Middle frontal gyrus (tissue), 1 donor: ENCODE measurements around the gene C5orf47.

ENCODE experiments used
- DNase-seq: peaks from one replicate; pipeline ENCODE4 v3.0.0-alpha.2; 2015; ENCODE audit warnings: low spot score; ENCODE audit errors: extremely low spot score

Gene C5orf47

DNA sequence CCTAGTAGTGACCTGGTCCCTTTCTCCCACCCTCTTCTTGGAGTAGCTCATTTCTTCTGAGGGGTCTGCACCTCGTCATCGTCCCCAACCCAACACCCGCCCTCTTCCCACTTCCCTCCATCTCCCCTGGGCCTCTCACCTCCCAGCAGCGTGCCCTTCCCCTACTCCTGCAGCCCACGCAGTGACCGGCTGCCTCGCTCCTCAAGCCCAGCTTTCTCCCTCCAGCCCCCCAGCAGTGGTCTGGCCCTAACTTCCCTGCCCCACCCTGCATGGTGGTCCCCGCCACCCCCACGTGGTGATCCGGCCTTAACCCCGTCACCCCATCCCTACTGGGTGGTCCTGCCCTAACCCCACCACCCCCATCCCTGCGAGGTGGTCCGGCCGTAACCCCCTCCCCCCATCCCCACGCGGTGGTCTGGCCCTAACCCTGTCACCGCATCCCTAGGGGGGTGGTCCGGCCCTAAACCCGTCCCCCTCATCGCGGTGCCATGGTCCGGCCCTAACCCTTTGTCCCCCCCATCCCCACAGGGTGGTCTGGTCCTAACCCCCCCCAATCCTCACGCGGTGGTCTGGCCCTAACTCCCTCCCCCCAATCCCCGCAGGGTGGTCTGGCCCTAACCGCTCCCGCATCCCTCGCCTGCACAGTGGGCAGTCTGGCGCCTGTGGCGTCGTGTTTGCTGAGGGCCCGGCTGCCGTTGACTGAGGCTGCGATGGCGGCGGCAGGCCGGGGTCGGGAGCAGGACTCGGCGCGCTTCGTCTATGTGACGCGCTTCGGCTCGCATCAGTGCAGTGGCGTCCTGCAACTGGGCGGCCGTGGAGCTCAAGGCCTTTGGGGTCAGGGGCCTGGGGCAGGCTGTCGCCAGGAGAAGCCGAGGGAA lies at the start of gene C5orf47:
Gene C5orf47 (plus strand): TSS at position 617 of the 878 bp plus-strand sequence. CDS start 94 bp downstream, at position 711.
- no peak for DNase-seq

GRCh38 chr5:173940269-173940668 lies 48.7 kb upstream of the C5orf47 start:
- no peak for DNase-seq

- DNase-seq: no peak
Measured at GRCh38 chr5:173941102-173941501, 47.9 kb upstream of the C5orf47 start.

- no peak for DNase-seq
Measured at GRCh38 chr5:173941758-173942401, 47.1 kb upstream of the C5orf47 start.

- DNase-seq: no peak
Measured at GRCh38 chr5:173944511-173944910, 44.5 kb upstream of the C5orf47 start.

- DNase-seq: no peak
Measured at GRCh38 chr5:173945160-173945559, 43.8 kb upstream of the C5orf47 start.

DNA sequence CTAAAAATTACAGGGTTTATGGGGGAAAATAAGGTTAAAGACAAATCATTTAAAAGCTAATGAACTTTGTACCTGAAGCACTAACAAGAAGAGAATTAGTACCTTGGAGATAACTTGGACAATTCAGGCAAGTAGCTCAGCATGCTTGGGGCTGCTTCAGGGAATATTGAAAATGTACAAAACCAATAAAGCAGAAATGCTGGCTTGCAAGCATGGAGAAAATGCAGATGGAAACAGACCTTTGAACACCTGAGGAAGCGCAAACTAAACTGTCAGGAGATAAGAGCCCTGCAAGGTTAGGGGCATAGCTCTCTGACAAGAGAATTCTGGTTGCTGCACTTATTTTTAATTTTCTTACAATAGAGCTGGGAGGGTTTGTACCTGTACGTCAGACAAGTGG lies 42.6 kb upstream of the C5orf47 start:
- DNase-seq: no peak

GRCh38 chr5:173950829-173951228 lies 38.1 kb upstream of the C5orf47 start:
- DNase-seq: no peak

GRCh38 chr5:173953528-173954090 lies 35.4 kb upstream of the C5orf47 start:
- DNase-seq: no peak

DNA sequence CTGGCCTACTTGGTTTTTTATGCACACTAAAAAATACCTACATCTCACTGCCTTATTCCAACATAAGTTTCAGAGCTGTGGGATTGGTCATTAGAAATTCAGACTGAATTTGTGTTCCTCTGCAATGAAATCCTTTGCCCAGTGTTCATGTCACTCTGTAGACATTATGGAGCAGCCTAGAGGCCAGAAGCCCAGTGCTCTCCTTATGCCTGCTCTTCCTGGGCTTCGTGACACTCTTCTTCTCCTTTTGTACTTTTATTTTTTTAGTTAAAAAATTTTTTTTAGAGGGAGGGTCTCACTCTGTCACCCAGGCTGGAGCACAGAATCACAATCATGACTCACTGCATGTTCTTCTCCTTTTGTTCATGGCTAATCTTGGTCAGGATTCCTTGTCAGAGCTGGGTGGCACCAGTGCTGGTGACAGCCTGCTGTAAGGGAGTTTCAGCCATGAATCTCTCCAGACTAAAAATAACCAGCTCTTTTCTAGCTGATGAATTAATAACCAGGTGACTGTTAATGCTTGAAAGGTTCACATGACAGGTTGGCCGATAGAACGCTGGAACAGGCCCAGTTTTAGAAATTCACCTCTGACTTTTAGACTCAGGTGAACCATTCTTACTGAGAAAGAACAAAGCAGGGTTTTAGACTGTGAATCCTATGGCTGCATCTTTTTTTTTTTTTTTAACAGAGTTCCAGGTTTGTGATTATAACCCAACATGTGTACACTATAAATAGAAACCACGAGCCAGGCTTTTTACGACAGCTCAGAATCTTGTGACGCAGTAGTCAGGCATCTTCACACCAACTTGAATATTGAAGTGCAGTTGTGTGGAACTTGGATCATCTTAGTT lies 34.1 kb upstream of the C5orf47 start:
- DNase-seq: no peak

GRCh38 chr5:173960986-173961385 lies 28.0 kb upstream of the C5orf47 start:
- DNase-seq: no peak

- DNase-seq: no peak
Measured at GRCh38 chr5:173961418-173961817, 27.6 kb upstream of the C5orf47 start.

DNA sequence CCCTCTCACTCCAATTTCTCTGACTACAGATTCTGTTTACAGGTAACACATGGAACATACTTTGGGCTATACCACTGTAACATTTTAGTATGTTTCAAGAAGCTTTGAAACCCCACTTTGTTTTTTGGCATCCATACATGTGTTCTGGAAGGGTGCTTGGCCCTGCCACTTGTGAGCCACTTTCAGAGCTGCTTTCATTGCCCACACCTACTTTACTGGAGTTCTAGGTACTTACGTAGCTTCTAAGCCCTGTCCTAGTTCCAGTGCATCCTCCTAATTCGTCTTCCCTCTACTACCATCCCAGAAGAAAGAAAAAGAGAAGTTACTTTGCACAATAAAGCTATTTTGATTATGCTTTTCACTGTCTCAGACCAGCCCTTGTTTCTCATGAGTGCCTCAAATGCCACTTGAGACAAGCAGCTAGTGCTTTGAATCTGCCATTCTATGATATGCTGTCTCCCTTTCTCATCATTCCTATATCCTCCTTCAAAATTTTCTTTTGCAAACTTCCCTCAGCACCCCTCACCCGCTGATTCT lies 26.5 kb upstream of the C5orf47 start:
- DNase-seq: no peak

GRCh38 chr5:173963182-173963838 lies 25.7 kb upstream of the C5orf47 start:
- peak; percentile 54 for DNase-seq

DNA sequence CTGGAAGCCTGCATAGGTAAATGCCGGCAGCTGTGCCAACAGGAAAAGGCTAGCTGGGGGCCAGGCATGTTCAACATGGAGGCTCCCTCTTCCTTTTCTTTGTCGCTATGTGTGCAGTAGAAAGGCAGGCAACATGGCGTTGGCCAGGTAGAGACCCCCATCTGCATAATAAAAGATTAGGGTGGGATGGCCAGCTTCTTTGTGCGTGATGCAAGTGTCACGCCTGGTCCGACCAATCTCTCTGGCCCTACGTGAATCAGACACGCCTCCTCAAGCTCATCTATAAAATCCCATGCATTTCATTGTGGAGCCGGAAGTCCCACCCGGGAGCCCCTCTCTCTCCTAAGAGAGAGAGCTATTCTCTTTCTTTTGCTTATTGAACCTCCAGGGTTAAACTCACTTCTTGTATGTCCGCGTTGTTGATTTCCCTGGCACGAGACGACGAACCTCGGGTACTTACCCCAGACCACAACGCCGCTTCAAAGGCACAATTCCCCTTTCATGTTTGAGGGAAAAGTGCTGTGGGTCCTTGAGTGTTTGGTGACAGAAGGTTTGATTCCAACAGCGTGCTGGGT lies 25.0 kb upstream of the C5orf47 start:
- DNase-seq: no peak

GRCh38 chr5:173964506-173964905 lies 24.5 kb upstream of the C5orf47 start:
- no peak for DNase-seq

- DNase-seq: no peak
Measured at GRCh38 chr5:173967241-173967640, 21.7 kb upstream of the C5orf47 start.

DNA sequence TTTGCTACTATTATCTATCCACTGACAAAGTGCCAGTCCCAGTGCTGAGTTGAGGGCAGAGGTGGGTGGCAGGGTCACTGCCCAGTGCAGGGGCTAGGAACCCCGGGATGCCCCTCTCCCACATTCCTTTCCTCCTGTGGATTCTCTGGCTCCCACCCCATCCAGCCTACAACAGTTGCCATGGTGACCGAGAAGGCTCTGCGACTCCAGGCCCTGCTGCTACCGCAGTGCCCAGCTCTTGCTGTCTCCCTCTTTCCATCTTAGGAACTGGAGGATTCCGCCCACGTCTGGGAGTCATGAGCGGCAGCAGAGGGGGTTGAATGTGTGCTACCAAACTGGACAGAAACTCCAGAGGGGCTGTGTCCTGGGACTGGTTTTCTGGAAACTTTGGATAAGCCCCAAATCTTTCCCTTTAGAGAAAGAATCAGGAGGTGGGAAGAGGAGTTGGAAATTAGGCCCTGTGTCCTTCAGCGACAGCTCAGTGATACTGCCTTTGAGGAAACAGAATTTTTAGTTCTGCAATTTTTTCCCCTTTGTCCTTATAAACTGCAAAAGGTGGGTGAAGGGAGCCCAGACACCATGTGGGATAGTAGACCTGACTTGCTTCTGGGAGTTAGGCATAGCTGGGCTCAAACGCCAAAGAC lies 20.7 kb upstream of the C5orf47 start:
- peak; percentile 55 for DNase-seq

GRCh38 chr5:173969167-173970049 lies 19.6 kb upstream of the C5orf47 start:
- no peak for DNase-seq
